HepG2 (cell line): ENCODE data around the gene HSDL2. TPM values are rescaled to one million over a fixed set of nuclear protein-coding genes. Genes with fewer than 3 reads are reported as not detected.

Source experiments
- FLYWCH1 ChIP-seq: sonication (generic); formaldehyde crosslinking; IDR thresholded peaks from 2 replicates; pipeline ENCODE4 v1.8.1; 2023; ENCODE audit warnings: mild to moderate bottlenecking, missing genetic modification reagents
- GLI4 ChIP-seq: sonication (generic); formaldehyde crosslinking; IDR thresholded peaks from 2 replicates; pipeline ENCODE4 v1.5.1; 2020; ENCODE audit warnings: missing genetic modification reagents, mild to moderate bottlenecking, moderate library complexity, borderline replicate concordance
- HDAC6 ChIP-seq: fragments of 200-600 bp; sonication (generic); IDR thresholded peaks from 2 replicates; pipeline ENCODE4 v1.7.0; 2017; ENCODE audit warnings: mild to moderate bottlenecking, antibody characterized with exemption, low read length, low read depth
- MAFK ChIP-seq, 2 experiments: IDR thresholded peaks in 1 of 2; conservative IDR thresholded peaks in 1 of 2; 2 replicates each; pipeline ENCODE4 v1.6.1; 2011; ENCODE audit warnings: improper control_type of control experiment in 2 of 2, low read length in 2 of 2
- NCOA5 ChIP-seq: sonication (generic); formaldehyde crosslinking; IDR thresholded peaks from 2 replicates; pipeline ENCODE4 v1.4.0; 2020; ENCODE audit warnings: missing genetic modification reagents
- POLR2AphosphoS2 ChIP-seq: IDR thresholded peaks from 2 replicates; pipeline ENCODE4 v1.6.1; 2011; ENCODE audit warnings: low read depth, low read length, improper control_type of control experiment
- PRMT3 ChIP-seq: sonication (generic); formaldehyde crosslinking; IDR thresholded peaks from 2 replicates; pipeline ENCODE4 v1.8.1; 2022; ENCODE audit warnings: low read depth, mild to moderate bottlenecking, moderate library complexity, missing genetic modification reagents, borderline replicate concordance
- SMC3 ChIP-seq: IDR thresholded peaks from 2 replicates; pipeline ENCODE4 v1.6.1; 2011; ENCODE audit warnings: low read length, improper control_type of control experiment
- SP140L ChIP-seq: sonication (generic); formaldehyde crosslinking; IDR thresholded peaks from 2 replicates; pipeline ENCODE4 v1.4.0; 2020; ENCODE audit warnings: missing genetic modification reagents, borderline replicate concordance
- TCF12 ChIP-seq, 2 experiments: fragments of 450-650 bp in 1 of 2; sonication (generic) in 1 of 2; formaldehyde crosslinking in 1 of 2; IDR thresholded peaks; 2 replicates each; pipeline versions ENCODE4 v1.6.1 to v1.8.0; 2017 to 2022; ENCODE audit warnings: antibody characterized with exemption in 1 of 2, mild to moderate bottlenecking in 1 of 2, missing genetic modification reagents in 1 of 2, moderate library complexity in 1 of 2
- XBP1 ChIP-seq: sonication (generic); formaldehyde crosslinking; IDR thresholded peaks from 2 replicates; pipeline ENCODE4 v1.5.0; 2020; ENCODE audit warnings: missing genetic modification reagents
- ZNF253 ChIP-seq: sonication (generic); formaldehyde crosslinking; IDR thresholded peaks from 2 replicates; pipeline ENCODE4 v1.8.0; 2022; ENCODE audit warnings: mild to moderate bottlenecking, missing genetic modification reagents, borderline replicate concordance
- ZNF484 ChIP-seq: sonication (generic); formaldehyde crosslinking; IDR thresholded peaks from 2 replicates; pipeline ENCODE4 v1.5.1; 2020; ENCODE audit warnings: mild to moderate bottlenecking, low read depth, missing genetic modification reagents, borderline replicate concordance
- ZNF773 ChIP-seq: sonication (generic); formaldehyde crosslinking; IDR thresholded peaks from 2 replicates; pipeline ENCODE4 v1.4.0; 2020; ENCODE audit warnings: missing genetic modification reagents, borderline replicate concordance
- ZNF83 ChIP-seq: sonication (generic); formaldehyde crosslinking; IDR thresholded peaks from 2 replicates; pipeline ENCODE4 v1.4.0; 2020; ENCODE audit warnings: missing genetic modification reagents, mild to moderate bottlenecking, borderline replicate concordance
- polyA plus RNA-seq, 8 experiments: library from polyadenylated mRNA; depleted of rRNA in 3 of 8; stranded (reverse) in 7 of 8; unstranded in 1 of 8; fragments of >200 nt; fragmentation: Illumina TruSeq in 4 of 8; extraction: Trizol in 4 of 8; gene quantifications; 2 replicates each; pipeline versions ENCODE4 v1.2.1 to v1.2.3, GENCODE V29; 2011 to 2016; ENCODE audit warnings: low read depth in 4 of 8, missing spikeins in 1 of 8, mixed read lengths in 1 of 8; ENCODE audit not compliant: insufficient read depth in 1 of 8
- total RNA-seq, 5 experiments: library from RNA; depleted of rRNA; stranded (reverse); fragments of >200 nt; fragmentation: Illumina TruSeq; extraction: Trizol; gene quantifications; 2 replicates each; pipeline ENCODE4 v1.2.3, GENCODE V29; 2016; ENCODE audit warnings: low read depth in 1 of 5
- TF ChIP-seq, protein P1 (sequence below): sonication (generic); IDR thresholded peaks from 2 replicates; pipeline ENCODE4 v1.6.1; 2016; ENCODE audit warnings: low read depth, borderline replicate concordance
- TF ChIP-seq, protein P2 (sequence below): sonication (generic); formaldehyde crosslinking; IDR thresholded peaks from 2 replicates; pipeline ENCODE4 v1.4.0; 2020; ENCODE audit warnings: missing genetic modification reagents
- TF ChIP-seq, protein P3 (sequence below), 2 experiments: sonication (generic) in 1 of 2; formaldehyde crosslinking in 1 of 2; IDR thresholded peaks; 2 replicates each; pipeline versions ENCODE4 v1.6.1 to v1.9.0; 2014 to 2022; ENCODE audit warnings: antibody characterized with exemption in 1 of 2, borderline replicate concordance in 1 of 2, inconsistent platforms in 1 of 2, low read depth in 1 of 2, missing genetic modification reagents in 1 of 2

The HSDL2 gene
- total and polyA plus RNA-seq, 2 of the 13 experiments (the other 11 are each of a cell fraction or from before 2014, with no cell fraction given), result 55.3 to 80.2 TPM

DNA sequence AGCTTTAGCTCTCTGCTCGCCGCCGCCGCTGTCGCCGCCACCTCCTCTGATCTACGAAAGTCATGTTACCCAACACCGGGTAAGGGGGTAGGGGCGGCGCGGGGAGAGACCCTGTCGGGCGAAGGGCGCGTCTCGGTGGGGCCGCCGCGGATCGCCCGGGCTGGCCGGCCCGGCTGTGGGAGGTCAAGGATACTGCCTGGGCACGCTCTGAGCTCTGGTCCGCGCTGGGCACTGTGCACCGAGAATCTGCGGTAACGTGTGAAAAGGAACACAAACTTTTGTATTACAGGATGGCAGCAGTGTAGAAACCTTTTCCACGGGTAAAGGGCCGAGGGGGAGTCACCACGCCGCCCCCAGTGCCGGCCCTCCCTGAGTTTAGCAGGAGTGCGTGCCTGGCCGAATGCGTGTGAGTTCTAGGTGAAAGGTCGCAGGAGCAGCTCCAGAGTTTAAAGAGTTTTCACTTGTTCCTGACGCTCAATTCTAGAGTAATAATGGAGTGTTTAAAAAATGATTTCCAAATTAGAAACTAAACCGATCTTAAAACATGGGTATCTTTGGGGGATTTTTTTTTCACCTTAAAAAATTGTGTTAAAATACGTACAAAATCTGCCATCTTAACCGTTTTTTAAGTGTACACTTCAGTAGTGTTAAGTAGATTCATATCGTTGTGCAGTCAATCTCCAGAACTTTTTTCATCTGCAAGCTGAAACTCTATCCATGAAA, at the start of gene HSDL2 (continued):
- TF ChIP-seq TCF12 (IDR thresholded peaks at IDR 0.05), result no peak
- no peak for TF ChIP-seq TCF12 (CRISPR knock-in tag; IDR thresholded peaks at IDR 0.05)
- TF ChIP-seq POLR2AphosphoS2, result no peak
- no peak for TF ChIP-seq HDAC6
- TF ChIP-seq, protein P1, sequence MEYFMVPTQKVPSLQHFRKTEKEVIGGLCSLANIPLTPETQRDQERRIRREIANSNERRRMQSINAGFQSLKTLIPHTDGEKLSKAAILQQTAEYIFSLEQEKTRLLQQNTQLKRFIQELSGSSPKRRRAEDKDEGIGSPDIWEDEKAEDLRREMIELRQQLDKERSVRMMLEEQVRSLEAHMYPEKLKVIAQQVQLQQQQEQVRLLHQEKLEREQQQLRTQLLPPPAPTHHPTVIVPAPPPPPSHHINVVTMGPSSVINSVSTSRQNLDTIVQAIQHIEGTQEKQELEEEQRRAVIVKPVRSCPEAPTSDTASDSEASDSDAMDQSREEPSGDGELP, result no peak
- TF ChIP-seq MAFK (conservative IDR thresholded peaks at IDR 0.05 in 1 of 2, IDR thresholded peaks at IDR 0.05 in 1 of 2; ENCODE audit: low read length in 2 of 2), result no peak
- TF ChIP-seq ZNF773 (CRISPR knock-in tag), result no peak
- TF ChIP-seq SMC3, result no peak
- no peak for TF ChIP-seq ZNF484 (CRISPR knock-in tag)
- TF ChIP-seq, protein P2, sequence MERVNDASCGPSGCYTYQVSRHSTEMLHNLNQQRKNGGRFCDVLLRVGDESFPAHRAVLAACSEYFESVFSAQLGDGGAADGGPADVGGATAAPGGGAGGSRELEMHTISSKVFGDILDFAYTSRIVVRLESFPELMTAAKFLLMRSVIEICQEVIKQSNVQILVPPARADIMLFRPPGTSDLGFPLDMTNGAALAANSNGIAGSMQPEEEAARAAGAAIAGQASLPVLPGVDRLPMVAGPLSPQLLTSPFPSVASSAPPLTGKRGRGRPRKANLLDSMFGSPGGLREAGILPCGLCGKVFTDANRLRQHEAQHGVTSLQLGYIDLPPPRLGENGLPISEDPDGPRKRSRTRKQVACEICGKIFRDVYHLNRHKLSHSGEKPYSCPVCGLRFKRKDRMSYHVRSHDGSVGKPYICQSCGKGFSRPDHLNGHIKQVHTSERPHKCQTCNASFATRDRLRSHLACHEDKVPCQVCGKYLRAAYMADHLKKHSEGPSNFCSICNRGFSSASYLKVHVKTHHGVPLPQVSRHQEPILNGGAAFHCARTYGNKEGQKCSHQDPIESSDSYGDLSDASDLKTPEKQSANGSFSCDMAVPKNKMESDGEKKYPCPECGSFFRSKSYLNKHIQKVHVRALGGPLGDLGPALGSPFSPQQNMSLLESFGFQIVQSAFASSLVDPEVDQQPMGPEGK (CRISPR knock-in tag), result peak; percentile 86
- no peak for TF ChIP-seq SP140L (CRISPR knock-in tag)
- no peak for TF ChIP-seq FLYWCH1 (CRISPR knock-in tag)
- no peak for TF ChIP-seq GLI4 (CRISPR knock-in tag)
- TF ChIP-seq XBP1, result no peak
- no peak for TF ChIP-seq ZNF253 (CRISPR knock-in tag)
- TF ChIP-seq, protein P3, sequence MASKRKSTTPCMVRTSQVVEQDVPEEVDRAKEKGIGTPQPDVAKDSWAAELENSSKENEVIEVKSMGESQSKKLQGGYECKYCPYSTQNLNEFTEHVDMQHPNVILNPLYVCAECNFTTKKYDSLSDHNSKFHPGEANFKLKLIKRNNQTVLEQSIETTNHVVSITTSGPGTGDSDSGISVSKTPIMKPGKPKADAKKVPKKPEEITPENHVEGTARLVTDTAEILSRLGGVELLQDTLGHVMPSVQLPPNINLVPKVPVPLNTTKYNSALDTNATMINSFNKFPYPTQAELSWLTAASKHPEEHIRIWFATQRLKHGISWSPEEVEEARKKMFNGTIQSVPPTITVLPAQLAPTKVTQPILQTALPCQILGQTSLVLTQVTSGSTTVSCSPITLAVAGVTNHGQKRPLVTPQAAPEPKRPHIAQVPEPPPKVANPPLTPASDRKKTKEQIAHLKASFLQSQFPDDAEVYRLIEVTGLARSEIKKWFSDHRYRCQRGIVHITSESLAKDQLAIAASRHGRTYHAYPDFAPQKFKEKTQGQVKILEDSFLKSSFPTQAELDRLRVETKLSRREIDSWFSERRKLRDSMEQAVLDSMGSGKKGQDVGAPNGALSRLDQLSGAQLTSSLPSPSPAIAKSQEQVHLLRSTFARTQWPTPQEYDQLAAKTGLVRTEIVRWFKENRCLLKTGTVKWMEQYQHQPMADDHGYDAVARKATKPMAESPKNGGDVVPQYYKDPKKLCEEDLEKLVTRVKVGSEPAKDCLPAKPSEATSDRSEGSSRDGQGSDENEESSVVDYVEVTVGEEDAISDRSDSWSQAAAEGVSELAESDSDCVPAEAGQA (IDR thresholded peaks at IDR 0.05; ENCODE audit: low read depth), result no peak
- TF ChIP-seq, protein P3 (CRISPR knock-in tag; IDR thresholded peaks at IDR 0.05; ENCODE audit: borderline replicate concordance), result no peak
- no peak; the same call in 1 of the 2 replicates for TF ChIP-seq PRMT3 (CRISPR knock-in tag)
- no peak for TF ChIP-seq ZNF83
- no peak for TF ChIP-seq NCOA5
